Neutrophil (primary cell): Measurements from ENCODE around the gene KIF3B.
"Not testable (repeated sequence)": the region's sequence is repeated elsewhere in the genome, so short reads cannot be mapped to it uniquely, and the experiment has no call there.

ENCODE experiments used
- H3K27ac ChIP-seq: fragments of 200-600 bp; sonication (generic); 2 replicates; pipeline ENCODE4 v1.5.1; 2016; ENCODE audit warnings: mild to moderate bottlenecking, moderate library complexity
- H3K27me3 ChIP-seq: fragments of 200-600 bp; sonication (generic); 2 replicates; pipeline ENCODE4 v1.6.0; 2016; ENCODE audit warnings: mild to moderate bottlenecking
- H3K36me3 ChIP-seq: fragments of 200-600 bp; sonication (generic); 2 replicates; pipeline ENCODE4 v1.5.1; 2017
- H3K4me1 ChIP-seq, 2 experiments: fragments of 200-600 bp in 1 of 2; sonication (generic) in 1 of 2; 1 replicate in 1 of 2; 2 replicates in 1 of 2; pipeline versions ENCODE4 v1.5.1 to v1.6.1; 2013 to 2016; ENCODE audit warnings: low read depth in 1 of 2, low read length in 1 of 2, mild to moderate bottlenecking in 1 of 2, moderate library complexity in 1 of 2; ENCODE audit not compliant: control insufficient read depth in 1 of 2, insufficient read depth in 1 of 2
- H3K4me3 ChIP-seq, 2 experiments: fragments of 200-600 bp in 1 of 2; sonication (generic) in 1 of 2; 1 replicate in 1 of 2; 2 replicates in 1 of 2; pipeline ENCODE4 v1.5.1; 2013 to 2016; ENCODE audit warnings: low read depth in 1 of 2, low read length in 1 of 2, mild to moderate bottlenecking in 1 of 2, moderate library complexity in 1 of 2
- H3K9me3 ChIP-seq: fragments of 200-600 bp; sonication (generic); 2 replicates; pipeline ENCODE4 v1.5.1; 2016
- TF ChIP-seq, protein P1 (sequence below): fragments of 200-600 bp; sonication (generic); IDR thresholded peaks from 2 replicates; pipeline ENCODE4 v1.5.1; 2016; ENCODE audit warnings: antibody characterized with exemption

KIF3B gene

GRCh38 chr20:32368323-32368722, 90.9 kb downstream of the KIF3B start:
- Histone ChIP-seq H3K36me3 (peaks cover 23% of the 10 kb centered on the region), H3K4me1 (no peaks in the 10 kb centered on the region), H3K27me3 (no peaks in the 10 kb centered on the region), H3K9me3 (no peaks in the 10 kb centered on the region), H3K27ac (no peak overlapping the region), H3K4me3 (no peak overlapping the region)
- TF ChIP-seq, protein P1, sequence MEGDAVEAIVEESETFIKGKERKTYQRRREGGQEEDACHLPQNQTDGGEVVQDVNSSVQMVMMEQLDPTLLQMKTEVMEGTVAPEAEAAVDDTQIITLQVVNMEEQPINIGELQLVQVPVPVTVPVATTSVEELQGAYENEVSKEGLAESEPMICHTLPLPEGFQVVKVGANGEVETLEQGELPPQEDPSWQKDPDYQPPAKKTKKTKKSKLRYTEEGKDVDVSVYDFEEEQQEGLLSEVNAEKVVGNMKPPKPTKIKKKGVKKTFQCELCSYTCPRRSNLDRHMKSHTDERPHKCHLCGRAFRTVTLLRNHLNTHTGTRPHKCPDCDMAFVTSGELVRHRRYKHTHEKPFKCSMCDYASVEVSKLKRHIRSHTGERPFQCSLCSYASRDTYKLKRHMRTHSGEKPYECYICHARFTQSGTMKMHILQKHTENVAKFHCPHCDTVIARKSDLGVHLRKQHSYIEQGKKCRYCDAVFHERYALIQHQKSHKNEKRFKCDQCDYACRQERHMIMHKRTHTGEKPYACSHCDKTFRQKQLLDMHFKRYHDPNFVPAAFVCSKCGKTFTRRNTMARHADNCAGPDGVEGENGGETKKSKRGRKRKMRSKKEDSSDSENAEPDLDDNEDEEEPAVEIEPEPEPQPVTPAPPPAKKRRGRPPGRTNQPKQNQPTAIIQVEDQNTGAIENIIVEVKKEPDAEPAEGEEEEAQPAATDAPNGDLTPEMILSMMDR = no peak

DNA sequence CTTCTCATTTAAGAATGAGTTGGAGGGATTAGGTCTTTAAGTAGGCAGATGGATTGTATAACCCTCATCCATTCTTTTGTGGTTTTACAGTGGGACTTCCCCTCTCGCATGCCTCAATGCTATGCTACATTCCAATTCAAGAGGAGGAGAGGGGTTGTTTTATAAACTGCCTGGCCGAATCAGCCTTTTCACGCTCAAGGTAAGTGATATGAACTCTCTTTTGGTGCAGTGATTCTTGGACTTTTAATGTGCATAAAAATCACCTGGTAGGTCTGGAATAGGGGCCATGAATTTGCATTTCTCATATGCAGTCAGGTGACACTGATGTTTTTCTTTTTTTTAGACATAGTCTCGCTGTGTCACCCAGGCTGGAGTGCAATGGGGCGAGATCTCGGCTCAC, 91.5 kb downstream of the KIF3B start:
- H3K9me3 ChIP-seq = no peaks in the 10 kb centered on the region
- TF ChIP-seq, protein P1 = no peak
- H3K36me3 ChIP-seq = peaks cover 27% of the 10 kb centered on the region
- H3K27me3 ChIP-seq = no peaks in the 10 kb centered on the region
- H3K27ac ChIP-seq = no peak overlapping the region
- H3K4me3 ChIP-seq = no peak overlapping the region
- no peaks in the 10 kb centered on the region for H3K4me1 ChIP-seq

- H3K27ac ChIP-seq = no peak overlapping the region
- TF ChIP-seq, protein P1 = no peak
- no peak overlapping the region for H3K4me3 ChIP-seq
- no peaks in the 10 kb centered on the region for H3K27me3 ChIP-seq
- H3K4me1 ChIP-seq = no peaks in the 10 kb centered on the region
- H3K36me3 ChIP-seq = peaks cover 37% of the 10 kb centered on the region
- no peaks in the 10 kb centered on the region for H3K9me3 ChIP-seq
Measured at GRCh38 chr20:32370897-32371296, 93.4 kb downstream of the KIF3B start.

DNA sequence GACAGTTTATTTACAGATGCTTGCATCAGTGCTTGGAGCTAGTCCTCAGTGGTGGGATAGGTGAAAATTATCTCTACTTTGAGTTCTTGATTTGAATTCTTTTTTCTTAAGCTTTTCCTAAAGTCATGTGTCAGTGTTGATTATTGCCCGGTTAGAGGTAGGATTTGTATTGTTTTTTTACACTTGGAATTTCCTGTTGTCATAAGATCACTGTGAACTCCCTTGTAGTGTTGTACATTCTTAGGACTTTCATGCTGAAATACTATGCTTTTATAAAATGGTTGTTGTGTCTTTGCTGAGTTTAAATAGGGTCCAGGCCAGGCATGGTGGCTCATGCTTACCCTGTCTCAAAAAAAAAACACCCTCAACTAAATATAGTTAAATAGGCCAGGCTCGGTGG, 101.0 kb downstream of the KIF3B start:
- Histone ChIP-seq H3K9me3 (no peaks in the 10 kb centered on the region), H3K27ac (no peak overlapping the region), H3K27me3 (no peaks in the 10 kb centered on the region), H3K36me3 (peaks cover 15% of the 10 kb centered on the region), H3K4me1 (no peaks in the 10 kb centered on the region), H3K4me3 (no peak overlapping the region)
- TF ChIP-seq, protein P1 = no peak

- H3K27me3 ChIP-seq = not testable (repeated sequence)
Measured at GRCh38 chr20:32380037-32380436, 102.6 kb downstream of the KIF3B start.

DNA sequence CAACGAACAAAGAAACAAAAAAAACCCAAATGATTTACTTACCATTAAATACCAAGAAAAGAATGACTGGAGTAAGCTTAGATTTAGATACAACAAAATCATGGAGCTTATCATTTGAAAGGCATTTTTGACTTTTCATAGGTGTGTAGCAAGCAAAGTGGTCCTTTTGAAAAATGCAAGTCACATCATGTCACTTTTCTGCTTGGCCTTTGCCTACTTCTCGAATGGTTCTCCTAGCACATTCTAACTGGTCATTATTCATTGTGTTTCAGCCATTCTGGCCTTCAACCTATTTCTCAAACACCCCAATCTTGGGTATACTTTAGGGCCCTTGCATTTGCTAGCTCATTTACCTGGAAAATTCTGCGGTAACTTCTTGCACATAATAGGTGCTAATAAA, 103.3 kb downstream of the KIF3B start:
- H3K9me3 ChIP-seq = no peaks in the 10 kb centered on the region
- TF ChIP-seq, protein P1 = no peak
- no peaks in the 10 kb centered on the region for H3K27me3 ChIP-seq
- H3K4me3 ChIP-seq = no peak overlapping the region
- no peak overlapping the region for H3K27ac ChIP-seq
- peaks cover 3% of the 10 kb centered on the region for H3K36me3 ChIP-seq
- H3K4me1 ChIP-seq = no peaks in the 10 kb centered on the region

More at GRCh38 chr20:32380037-32380436, 102.6 kb downstream of the KIF3B start:
- H3K9me3 ChIP-seq, H3K4me1 ChIP-seq, H3K4me3 ChIP-seq, H3K36me3 ChIP-seq, H3K27ac ChIP-seq: not testable (repeated sequence)
